ENCODE results near the gene POLR1H.

Gene POLR1H

GRCh38 chr6:30062471-30063178 is 1.6 kb downstream of the POLR1H start:
- no peak for DNase-seq (ENCODE audit: low read depth)

DNA sequence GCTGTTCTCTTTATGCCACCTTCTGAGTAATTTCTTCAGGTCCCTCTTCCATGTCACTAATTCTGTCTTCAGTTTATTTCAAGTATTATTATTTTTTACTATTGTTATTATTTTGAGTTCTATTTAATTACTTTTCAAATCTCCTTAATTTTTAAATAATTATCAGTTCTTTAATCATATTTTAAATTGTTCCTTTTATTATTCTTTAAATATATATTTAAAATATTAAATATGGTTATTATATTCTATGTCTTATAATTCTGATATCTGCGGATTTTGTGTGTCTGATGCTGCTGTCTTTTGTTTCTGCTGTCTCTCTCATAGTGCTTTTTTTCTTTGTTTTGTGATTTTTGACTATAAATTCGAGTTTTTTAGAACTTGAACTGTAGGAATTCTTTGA is 2.2 kb downstream of the POLR1H start:
- no peak for DNase-seq (ENCODE audit: low read depth)

DNA sequence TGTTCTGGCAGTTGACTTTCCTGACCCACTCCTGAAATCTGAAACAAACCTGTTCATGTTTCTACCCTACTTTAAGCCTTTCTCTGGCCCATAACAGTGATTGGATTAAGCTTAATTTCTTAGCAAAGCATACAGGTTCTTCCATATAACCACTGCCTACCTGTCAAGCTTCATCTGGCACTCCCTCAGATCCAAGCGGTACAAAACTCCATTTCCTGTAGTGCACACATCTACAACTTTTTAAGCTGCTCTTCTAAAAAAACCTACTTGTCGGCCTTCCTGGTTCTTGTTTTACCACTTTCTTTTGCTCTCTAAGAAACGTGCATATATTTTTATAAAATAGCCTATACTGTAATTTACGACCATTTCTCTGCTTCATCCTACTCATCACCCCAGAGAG is 5.0 kb downstream of the POLR1H start:
- no peak for DNase-seq (ENCODE audit: low read depth)

DNA sequence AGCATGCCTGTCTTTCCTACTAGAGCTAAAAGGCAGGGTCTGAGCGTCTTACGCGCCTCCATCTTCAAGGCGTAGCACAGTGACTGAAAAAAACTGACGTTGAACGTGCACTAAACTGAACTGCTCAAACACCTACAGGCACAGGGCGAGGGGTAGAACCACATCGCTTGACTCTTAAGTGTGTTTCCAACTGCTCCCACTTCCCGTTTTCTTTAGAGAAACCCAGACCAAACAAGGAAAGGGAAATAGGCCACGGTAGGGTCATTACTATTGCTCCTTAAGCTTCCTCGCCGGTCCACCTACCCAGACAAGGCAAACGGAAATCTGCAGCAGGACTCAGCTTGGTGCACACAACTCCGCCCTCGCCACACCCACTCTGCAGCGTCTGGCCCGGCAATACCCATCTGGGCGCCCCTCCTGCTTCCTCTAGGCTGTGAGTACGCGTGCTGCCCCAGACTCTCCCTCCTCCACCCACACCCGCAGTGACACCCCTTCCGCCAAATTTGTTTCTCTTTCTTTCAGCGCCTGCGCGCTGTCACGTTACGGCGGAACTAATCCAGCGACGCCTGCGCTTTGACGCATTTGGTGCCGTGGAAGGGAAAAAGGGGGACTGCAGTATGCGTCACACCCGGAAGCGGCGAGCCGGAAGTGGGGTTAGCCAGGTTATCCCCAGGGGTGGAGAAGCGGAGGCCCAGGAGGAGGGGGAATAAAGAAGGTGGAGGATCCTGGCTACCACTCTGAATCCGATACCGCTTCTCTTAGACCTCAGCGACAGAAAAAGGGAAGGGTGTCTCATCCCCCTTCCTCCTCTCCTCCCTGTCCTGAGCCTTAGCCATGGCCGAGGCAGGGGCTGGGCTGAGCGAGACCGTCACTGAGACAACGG is 5.8 kb downstream of the POLR1H start, which contains the start of gene PPP1R11:
Gene PPP1R11, plus strand, starts transcription at position 622 of the 883 bp plus-strand sequence. Its CDS starts 213 bp downstream, at position 835.
- DNase-seq (ENCODE audit: low read depth): peak; percentile 98

DNA sequence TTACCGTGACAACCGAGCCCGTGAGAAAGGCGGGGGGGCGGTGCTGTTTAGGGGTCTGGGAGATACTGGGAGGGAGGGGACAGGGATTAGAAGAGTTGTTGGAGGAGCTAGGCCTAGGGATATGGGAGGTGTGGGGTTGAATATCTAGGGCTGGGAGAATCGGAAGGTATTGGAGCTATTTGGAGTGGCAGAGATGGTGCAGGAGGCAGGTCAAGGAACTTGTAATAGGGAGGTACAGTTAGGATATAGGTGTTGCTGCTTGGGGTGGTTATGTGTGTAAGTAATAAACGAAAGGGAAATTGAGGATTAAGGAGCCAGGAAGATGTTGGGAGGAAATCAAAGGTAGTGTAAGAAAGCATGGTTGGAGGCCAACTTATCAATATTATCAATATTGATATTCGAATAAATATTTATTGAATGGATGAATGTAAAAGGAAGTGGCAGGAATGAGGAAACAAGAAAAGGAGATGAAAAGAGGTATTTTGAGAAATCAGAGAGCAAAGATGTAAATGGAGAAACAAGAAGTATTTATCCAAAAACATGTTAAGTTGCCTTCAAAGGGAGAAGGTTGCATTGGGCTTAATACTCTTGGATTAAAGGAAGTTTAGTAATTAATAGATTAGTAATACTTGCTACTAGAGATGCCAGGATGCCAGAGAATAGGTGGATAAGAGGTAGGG is 6.5 kb downstream of the POLR1H start:
- no peak for DNase-seq (ENCODE audit: low read depth)

DNA sequence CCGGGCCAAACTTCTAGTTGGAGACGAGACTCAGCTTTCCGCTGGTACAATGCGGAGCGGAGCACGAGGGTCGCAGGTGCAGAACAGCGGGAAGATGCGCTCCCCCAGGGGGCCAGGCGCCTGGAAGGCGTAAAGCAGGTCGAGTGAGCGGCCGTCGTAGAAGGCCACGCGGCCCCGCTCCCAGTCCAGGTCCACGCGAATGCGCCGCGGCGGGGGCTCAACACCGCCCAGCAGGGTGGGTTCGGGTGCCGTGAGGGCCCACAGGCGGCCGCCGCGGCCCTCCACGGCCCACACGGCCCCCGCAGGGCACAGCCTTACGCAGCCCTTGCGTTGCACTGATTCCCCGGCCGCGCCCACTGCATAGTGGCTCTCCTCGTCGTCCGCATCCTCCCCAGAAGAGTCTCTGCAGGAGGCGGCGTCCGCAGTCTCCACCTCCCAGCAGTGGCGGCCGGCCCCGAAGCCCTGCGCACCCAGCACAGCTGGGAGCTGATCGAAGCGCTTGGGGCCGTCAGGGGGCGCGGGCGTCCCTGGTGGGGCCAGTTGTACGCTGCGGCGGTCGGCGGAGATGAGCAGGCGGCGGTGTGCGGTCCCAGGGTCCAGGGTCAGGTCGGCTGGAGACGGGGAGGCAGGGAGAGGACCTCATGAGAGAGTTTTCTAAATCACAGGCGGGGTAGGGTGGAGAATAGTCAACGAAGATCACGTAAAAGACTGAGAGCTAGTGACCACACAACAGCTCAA is 10.2 kb downstream of the POLR1H start:
- no peak for DNase-seq (ENCODE audit: low read depth)

- DNase-seq (ENCODE audit: low read depth): no peak
Observed at GRCh38 chr6:30071858-30072257, 10.8 kb downstream of the POLR1H start.

- no peak for DNase-seq (ENCODE audit: low read depth)
Observed at GRCh38 chr6:30073489-30074235, 12.6 kb downstream of the POLR1H start.

DNA sequence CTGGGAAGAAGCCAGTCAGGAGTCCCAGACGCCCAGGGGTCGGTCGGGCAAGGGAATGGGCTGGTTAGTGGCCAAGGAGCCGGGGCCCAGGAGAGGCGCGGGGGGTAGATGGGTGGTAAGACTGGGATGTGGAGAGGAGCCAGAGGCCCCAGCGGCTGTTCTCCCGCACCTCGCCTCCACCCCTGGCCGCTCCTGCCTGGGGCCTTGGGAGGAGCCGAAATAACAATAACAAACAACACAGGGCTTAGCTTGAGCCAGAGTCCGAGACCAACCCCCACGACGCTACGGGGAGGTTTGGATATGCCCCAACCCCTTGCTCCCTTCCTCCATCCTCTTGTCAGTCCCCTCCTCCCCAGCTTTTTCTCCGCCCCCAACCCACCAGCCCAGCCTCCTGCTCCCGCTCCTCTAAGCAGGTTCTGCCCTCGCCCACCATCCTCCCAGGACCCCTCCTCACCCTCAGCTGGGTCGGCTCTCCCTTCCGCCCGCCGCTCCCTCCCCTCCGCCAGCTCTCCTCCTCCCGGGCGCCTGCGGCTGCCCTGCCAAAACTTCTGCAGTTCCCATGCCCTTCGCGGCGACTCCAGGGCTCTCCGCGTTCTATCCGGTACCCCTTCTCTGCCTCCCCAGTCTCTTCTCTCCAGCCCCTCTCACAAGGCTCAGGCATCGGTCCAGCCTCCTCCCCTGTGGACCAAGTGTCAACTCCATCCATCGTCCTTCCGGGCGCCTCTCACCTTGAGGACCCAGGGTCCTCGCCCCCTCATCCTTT is 13.4 kb downstream of the POLR1H start:
- DNase-seq (ENCODE audit: low read depth): no peak

DNA sequence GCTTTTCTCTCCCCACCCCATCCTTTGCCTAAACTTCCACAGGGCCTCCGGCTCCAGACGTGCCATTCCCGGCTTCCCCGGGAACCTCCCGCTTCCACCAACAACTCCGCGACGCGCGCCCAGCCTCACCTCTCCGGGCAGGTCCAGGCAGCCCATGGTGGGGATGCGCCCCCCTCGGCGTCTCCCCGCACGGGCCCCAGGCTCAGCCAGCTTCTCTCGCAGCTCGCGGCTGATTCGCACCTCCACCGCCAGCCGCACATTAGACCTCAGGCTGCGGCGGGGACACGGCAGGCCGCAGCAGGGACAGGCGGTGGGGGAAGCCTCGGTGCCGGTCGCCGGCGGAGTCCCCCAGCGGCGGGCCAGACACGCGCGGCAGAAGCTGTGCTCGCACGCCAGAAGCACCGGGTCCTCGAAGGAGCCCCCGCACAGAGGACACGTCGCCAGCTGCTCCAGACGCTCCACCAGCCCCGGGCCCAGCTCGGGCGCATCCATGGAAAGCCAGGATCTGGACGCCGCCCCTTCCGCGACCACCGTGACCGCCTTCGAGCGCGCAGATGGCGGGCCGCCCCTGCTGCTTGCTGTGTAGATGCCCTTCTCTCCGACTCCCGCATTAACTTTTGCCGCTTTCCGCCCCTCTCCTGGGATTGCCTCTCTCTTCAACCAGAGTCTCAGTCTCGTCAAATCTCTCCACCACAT is 14.2 kb downstream of the POLR1H start, which contains the start of gene RNF39:
Gene RNF39, minus strand, starts transcription at position 676 of the 696 bp plus-strand sequence. Its CDS starts 184 bp downstream, at position 492.
- DNase-seq (ENCODE audit: low read depth): no peak

DNA sequence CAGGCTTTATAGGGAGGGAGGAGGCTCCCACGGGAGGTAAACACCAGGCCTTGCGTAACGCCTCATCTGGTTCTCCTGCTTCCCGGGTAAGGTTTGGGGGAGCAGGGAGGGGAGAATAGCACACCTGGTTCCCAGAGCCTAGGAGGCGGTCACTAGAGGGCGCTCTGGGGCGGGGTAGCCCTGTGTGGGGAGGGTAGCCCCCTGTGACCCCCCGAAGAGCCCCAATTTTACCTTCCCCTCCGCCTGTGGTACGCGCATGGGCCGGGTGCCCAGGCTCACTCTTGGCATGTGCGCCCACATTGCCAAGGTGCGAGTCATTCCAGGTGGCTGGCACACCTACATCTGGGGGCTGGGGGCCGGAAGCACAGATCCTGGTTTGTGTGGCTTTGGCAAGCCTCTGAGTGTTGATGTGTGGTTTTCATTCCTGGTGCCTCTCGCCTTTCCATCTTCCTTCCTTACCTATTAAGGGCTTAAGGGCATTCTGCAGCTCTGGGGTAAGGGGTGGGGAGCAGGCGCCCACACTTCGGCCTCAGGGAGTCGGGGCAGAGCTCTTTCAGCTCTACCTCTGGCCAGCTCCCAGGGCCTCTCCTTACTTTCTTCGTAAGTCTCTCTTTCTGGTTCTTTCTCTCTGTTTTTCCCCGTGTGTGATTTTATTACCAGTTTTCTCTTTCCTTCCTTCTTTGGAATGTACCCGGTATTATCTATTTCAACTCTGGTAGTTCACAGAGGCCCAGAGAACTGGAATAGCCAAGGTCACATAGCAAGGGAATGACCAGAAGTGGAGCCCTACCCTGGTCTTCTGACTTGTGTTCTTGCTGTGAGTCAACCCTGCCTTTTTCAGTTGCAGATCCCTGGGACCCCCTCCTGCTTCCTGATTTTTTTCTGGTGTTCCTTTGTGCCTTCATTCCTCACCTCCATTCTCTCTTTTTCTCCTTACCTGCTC is 15.0 kb downstream of the POLR1H start:
- no peak for DNase-seq (ENCODE audit: low read depth)

GRCh38 chr6:30077218-30077617 is 16.2 kb downstream of the POLR1H start:
- DNase-seq (ENCODE audit: low read depth): no peak

- DNase-seq (ENCODE audit: low read depth): no peak
Observed at GRCh38 chr6:30087876-30088275, 26.8 kb downstream of the POLR1H start.

GRCh38 chr6:30091577-30092381 is 30.7 kb downstream of the POLR1H start:
- no peak for DNase-seq (ENCODE audit: low read depth)

- DNase-seq (ENCODE audit: low read depth): no peak
Observed at GRCh38 chr6:30092852-30093543, 31.9 kb downstream of the POLR1H start.

DNA sequence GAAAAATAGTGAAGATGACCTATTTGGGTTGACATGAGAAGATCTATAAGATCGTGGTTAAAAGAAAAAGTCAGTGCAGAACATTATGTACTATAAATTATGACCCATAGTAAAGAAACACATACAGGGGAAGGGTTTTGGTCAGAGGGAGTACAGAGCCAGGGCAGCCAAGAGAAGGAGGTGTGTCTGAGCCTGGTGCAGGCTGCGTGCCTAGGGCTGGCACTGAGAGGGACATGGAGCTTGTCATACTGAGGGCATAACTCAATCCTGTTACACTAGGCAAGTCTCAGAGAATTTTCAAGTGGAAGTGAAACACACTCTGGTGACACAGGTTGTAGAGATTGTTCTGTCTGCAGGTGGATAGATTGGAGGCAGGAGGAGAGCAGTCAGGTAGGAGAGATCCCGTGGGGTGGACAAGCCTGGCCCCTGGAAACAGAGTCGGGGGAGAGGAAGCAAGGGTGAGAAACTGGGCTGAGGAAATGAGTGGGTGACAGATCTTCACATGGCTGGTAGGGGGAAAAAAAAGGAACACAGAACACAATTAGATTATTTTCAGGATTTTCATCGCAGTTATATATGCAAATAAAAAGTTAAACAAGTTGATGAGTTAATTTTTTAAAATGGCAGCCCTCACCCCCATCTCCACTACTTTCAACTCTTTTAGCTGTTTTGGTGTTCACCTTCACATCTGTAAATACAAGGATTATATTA is 33.0 kb downstream of the POLR1H start:
- DNase-seq (ENCODE audit: low read depth): no peak
